GM19397 (cell line): ENCODE results near the gene SUGT1.

ENCODE experiments used
- ATAC-seq: cut with Tn5 transposase; IDR thresholded peaks from one replicate; pipeline ENCODE4 v1.9.1; 2021; ENCODE audit warnings: mild to moderate bottlenecking, moderate library complexity; ENCODE audit not compliant: unreplicated experiment

Gene SUGT1

DNA sequence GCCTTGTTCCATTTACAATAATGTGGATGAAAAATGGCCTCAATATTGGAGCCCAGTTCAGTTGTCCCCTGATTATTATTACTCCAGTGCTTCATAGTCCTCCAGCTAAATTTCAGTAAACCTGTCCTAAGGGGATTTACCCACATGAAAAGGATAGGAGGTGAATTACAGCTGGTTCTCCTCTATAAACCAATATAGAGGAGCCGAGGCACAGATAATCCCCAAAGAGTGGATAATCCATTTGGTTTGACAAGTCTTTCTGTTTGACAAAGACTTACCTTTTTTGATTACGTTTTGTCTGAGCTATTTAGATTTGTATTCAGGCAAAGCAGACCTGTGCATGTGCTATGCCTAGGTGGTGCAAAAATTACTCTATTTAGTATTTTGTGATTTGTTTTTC lies 84.3 kb downstream of the SUGT1 start:
- ATAC-seq, result no peak

DNA sequence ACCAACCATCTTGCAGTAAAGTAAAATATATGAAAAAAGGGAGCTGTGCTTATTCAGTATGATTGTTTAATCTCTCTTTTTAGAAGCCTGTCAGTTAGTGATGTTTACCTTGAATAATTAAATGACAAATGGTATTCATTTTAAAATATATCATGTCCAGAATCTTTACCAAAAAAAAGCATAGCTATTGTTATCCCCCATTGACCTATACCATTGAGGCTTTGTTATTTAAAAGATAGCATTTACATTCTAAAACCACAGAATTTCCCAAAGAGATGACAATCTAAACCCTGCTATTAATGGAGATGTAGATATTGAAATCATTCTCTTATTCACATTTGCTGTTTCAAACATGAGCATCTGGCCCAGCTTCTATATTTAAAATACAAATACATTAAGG lies 84.8 kb downstream of the SUGT1 start:
- no peak for ATAC-seq

DNA sequence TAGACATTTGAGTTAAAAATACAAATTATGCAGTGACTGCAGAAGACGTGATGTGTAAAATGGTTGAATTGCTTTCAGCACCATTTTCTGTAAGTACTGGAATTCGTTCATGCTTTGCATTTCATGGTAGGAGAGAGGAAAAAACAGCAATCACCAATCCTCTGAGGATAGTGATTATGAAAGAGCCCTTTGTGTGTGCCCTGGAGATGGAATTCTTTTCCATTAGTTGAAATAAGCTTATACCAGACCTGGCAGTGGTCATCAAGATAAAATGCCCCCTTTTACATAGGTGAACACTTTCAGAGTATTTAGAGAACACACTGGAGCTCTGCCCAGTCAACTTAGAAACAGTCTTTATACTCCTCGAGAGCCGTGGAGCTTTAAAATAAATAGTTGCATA lies 85.3 kb downstream of the SUGT1 start:
- ATAC-seq, result no peak

DNA sequence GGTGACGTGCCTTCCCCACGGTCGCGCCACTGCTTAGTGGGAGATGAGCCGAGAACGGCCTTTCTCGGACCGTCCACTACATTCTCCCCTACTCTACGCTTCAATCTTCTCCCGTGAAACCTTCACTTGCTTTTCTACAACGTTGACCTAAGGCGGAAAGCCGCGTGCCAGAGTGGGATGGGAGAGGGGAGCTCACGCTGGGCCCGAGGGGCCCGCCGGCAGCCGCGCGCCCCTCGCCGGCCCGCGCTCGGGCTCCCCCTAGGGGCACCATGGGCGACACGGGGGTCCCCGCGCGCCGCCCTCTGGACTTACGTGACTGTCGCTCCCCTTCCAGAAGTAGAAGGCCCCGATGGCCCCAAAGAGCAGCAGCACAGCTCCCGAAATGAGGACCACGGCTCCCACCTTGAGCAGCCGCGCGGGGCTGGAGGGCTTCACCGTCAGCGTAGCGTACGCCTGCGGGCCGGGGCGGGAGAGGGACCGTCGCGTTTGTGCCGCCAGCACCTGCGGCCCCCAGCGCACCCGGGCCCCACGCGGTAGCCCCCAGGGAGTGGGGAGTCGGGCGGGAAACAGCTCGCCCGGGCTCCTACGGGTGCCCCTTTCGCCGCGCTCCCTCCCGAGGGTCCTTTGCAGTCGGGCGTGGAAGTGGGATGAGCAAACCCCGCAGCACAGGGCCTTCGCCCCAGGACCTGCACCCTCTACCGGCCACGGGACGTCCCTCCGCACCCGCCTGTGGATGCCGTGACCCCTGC lies 86.3 kb downstream of the SUGT1 start:
- ATAC-seq, result peak; percentile 76

DNA sequence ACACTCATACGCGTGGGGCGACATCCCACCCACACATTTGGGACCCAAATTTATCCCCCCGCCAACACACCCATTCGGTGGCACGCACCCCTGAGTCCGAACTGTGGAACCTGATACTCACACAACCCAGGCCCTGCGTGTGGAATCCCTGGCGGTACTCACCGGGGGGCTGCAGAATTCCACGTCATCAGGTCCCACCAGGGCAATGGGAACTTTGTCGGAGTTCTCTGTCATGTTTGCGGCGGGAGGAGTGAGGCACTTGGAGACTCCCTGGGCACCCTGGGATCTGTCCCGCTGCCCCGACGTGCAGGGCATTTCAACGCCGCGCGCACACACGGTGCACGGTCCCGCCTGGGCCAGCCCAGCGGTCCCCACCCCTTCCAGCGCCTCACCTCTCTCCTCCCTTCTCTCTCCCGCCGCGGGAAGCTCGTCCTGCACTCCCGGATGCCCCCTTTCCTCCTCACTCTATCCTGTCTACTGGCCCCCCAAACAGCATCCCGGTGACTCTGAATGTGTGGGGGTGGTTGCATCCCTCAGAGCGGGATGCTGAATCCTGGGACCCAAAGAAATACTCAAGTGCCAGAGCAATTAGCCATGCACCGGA lies 86.9 kb downstream of the SUGT1 start, which contains the start of gene CNMD:
CNMD (minus strand) TSS at position 353 of the 604 bp plus-strand sequence; CDS start at position 234, 119 bp downstream.
- ATAC-seq, result no peak

DNA sequence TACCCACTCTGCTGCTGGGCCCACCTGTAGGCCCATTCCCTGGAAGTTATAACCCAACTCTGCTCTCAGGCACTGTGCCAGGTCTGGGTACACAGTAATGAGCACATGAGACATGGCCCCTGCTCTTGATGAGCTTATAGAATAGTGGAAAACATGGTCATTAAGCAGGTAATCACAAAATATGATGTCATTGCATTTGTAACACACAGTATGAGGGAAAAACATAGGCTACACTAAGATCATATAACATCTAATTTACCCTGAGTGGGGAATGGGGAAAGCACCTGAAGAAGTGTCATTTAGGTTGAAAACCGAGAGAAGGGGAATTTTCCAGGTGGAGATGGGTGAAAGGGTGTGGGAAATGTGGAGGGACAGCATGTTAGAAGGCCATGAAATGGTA lies 90.9 kb downstream of the SUGT1 start:
- ATAC-seq, result no peak

DNA sequence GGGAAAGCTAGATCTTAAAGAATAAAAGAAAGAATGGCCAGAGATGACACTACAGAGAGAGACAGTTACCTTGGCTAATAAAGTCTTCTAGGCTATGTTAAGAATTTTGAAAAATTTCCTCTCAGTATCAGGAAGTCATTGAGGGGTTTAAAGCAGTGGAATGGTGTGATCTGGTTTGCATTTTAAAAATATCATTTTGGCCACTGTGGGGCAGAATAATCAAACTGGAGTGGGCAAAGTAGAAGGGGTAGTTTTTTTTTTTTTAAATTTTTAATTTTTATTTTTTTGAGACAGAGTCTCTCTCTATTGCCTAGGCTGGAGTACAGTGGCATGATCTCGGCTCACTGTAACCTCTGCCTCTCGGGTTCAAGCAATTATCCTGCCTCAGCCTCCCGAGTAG lies 91.4 kb downstream of the SUGT1 start:
- no peak for ATAC-seq

DNA sequence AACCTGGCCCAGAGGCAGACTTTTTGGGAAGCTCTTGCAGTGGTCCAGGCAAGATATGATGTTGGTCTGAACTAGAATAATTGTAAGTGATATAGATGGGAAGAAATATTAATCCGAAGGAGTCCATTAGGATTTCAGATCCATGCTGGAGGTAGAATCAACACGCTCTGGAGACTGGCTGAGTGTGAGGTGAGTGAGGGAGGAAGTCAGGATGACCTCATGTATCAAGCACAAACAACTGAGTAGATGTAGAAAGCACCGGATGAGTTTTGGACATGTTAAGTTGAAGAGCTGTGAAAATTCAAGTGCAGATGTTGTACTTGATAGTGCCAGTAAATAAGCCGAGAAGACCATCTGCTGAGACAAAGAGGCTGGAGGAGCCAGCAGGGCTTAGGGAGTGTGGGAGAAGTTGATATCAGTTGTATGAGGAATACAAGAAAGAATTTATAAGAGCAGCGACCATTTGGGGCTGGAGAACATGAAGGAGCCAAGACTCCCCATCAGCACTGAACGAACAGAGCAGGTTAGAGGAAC lies 92.3 kb downstream of the SUGT1 start:
- ATAC-seq, result no peak

DNA sequence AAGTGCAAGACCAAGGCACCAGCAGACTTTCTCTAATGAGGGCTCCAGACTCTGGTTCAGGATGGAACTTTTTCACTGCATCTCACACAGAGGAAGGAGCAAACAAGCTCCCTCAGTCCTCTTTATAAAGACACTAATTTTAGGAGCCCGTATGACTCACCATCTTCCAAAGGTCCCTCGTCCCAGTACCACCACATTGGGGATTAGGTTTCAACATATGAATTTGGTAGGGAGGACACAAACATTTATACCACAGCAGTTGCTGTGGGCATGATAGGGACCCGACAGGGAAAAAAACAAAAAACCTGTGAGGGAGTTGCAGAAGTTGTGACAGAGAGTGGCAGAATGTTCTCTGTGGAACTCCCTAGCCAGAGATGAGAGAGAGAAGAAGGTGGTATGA lies 93.5 kb downstream of the SUGT1 start:
- no peak for ATAC-seq

DNA sequence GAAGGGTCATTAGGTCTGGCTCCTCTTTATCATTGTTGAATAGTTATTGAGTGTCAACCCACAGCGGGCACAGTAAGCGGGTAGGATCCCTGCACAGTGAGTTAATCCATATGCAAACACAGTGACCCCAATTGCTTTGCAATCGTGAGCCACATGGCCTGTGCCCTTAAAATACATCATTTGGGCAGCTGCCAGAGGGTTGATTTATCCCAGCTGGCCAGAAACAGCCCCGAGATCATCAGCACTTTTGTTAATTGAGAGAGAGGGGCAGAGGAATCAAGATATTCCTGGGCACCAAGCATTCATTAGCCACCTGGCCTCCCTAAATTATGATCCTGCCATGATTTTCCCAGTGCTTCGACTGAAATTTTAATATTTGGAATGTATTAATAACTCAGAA lies 96.8 kb downstream of the SUGT1 start:
- ATAC-seq, result no peak
